Renal cortex interstitium (tissue), 11 donors: ENCODE measurements around the gene CALHM2. TPM values are rescaled to one million over a fixed set of nuclear protein-coding genes. Genes with fewer than 3 reads are reported as not detected.
A peak's percentile ranks its signal among the peaks of the same experiment; 100 is the strongest.
"Not testable (repeated sequence)": the region's sequence is repeated elsewhere in the genome, so short reads cannot be mapped to it uniquely, and the experiment has no call there.

Experiments
- DNase-seq, 11 donors: peaks; one replicate each; pipeline ENCODE4 v3.0.0-alpha.2; 2013; ENCODE audit warnings: low read depth in 9 of 11, low spot score in 4 of 11; ENCODE audit errors: extremely low read depth in 1 of 11
- polyA plus RNA-seq, 3 donors: library from polyadenylated mRNA; unstranded; fragments of 120-200 nt; gene quantifications; one replicate each; pipeline ENCODE4 v1.2.1, GENCODE V29; 2013; ENCODE audit not compliant: insufficient read length in 3 of 3

Gene CALHM2
- polyA plus RNA-seq, 3 donors = 13.2 to 14.4 (median 14.4) TPM

DNA sequence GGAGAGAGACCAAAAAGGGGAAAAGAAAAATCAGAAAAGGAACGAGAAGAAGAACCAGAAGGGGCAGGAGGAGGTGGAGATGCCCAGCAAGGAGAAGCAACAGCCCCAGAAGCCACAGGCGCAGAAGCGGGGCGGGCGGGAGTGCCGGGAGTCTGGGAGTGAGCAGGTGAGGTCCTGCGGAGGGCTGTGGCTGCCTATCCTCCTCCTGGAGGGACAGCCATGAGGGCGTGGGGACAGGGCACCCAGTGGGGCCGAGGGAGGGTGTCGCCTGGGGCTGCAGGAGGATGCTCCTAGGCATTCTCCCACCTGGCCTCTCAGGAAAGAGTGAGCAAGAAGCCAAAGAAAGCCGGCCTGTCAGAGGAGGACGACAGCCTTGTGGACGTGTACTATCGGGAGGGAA lies 11.8 kb downstream of the CALHM2 start:
- DNase-seq = no peak

DNA sequence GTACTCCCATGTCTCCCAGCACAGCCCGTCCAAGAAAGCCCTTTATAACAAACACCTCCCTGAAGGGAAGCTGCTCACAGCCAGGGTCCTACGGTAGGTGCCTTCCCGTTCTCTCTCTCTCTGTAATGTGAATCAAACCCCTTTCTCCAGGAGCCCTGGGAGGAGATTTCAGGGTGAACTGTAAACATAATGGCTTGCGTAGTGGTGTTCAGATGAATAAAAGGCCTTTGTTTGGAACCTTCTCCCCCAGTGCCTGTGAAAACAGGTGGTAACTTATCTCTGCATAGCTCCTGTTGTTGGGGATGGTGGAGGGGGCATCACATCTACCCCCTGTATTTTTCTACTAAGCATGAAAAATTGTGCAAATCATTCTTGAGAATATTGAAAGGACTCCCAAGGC lies 12.4 kb downstream of the CALHM2 start:
- no peak for DNase-seq

DNA sequence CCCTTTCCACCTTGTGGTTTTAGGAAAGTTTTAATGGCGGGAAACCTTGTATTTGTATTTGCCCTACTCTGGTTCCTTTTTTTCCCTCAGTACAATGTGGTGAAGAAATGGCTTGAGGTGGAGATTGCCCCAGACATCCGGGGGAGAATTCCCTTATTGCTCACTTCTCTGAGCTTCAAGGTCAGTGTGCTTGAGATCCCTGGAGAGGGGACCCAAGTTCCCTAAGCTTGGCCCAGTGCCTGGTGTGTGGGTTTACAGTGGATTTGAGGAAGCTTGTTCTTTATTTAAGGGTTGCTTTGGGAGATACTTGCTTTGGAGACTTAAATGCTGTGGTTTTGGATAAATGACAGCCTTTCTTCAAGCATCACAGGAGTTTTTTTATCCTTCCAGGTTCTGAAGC lies 18.3 kb downstream of the CALHM2 start:
- DNase-seq = no peak

DNA sequence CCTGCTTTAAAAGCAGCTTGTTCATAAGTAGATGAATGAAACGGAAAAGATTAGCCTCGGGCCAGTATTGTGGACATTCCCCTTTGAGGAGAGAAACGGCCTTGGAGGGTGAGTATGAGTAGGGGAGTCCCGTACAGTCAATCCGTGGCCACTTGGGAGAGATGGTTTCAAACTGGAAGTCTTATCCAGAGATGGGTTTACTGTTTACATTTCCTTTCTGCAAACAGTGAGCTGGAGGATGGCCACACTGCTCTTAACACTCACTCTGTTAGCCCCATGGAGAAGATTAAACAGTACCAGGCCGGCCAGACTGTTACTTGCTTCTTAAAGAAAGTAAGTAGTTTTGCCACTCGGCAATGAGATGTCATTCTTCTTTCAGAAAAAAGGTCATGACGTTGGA lies 20.3 kb downstream of the CALHM2 start:
- no peak for DNase-seq

DNA sequence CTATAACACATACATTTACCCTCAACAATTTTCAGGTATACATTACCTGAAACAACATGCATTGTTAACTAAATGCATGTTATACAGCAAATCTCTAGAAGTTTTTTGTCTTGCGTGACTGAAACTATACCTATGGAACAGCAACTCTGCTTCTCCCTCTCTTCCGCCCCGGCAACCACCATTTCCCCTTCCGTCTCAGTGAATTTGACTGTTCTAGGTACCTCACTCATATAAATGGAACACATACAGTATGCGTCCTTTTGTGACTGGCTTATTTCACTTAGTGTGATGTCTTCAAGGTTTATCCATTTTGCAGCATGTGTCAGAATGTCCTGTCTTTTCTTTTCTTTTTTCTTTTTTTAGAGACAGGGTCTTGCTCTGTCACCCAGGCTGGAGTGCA lies 22.5 kb downstream of the CALHM2 start:
- no peak for DNase-seq

DNA sequence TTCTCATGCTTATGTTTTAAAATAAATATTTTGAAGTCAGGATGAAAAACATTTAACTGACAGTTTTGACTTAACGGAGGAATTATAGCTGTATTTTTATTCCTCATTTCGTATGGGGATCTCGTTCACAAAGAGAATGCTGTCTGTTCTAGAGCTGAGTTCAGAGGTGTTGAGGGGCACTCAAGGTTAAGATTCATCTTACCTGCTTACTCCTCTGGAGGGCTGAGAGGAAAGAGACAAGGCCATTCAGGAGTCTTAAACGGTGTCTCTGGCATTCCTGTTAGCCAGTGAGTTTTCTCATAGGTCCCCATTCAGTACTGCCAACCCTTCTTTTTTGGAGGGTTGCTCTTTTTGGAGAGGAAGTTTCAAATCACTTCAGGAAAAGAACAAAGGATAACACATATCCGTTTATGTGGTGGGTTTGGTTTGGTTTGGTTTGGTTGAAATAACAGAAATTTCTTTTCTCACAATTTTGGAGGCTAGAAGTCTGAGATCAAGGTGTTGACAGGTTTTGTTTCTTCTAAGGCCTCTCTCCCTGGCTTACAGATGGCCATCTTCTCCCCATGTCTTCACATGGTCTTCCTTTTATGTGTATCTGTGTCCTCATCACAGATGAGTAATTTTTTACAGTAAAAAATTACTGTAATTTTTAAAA lies 23.1 kb downstream of the CALHM2 start:
- no peak for DNase-seq

DNA sequence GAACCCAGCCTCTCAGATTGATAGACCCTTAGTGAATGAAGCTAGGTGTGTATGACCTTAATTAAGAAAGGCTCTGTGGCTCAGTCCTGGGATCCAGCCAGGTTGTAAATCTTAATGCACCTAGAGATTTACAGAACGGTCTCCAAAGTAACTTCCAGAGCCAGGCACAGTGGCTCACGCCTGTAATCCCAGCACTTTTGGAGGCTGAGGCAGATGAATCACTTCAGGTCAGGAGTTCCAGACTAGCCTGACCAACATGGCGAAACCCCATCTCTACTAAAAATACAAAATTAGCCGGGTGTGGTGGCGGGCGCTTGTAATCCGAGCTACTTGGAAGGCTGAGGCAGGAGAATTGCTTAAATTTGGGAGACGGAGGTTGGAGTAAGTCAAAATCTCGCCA lies 24.3 kb downstream of the CALHM2 start:
- DNase-seq = no peak

DNA sequence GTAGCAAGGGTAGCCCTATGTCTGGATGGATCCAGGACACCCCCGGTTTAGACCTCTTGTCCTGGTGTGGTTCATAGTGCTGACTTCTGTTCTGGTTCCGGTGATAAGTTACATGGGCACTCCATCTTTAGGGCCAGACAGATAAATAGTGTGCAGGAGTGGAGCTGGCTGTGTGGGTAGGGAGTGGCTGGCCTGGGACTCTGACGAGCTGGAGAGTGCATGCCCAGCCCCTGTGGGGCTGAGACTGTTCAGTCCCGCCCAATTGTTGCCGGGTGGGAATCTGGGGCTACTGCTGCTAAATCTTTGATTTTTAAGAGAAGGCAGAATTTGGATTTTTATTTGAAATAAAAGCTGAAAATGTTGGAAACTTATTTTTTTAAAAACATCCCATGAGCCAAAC lies 28.4 kb downstream of the CALHM2 start:
- no peak for DNase-seq

DNA sequence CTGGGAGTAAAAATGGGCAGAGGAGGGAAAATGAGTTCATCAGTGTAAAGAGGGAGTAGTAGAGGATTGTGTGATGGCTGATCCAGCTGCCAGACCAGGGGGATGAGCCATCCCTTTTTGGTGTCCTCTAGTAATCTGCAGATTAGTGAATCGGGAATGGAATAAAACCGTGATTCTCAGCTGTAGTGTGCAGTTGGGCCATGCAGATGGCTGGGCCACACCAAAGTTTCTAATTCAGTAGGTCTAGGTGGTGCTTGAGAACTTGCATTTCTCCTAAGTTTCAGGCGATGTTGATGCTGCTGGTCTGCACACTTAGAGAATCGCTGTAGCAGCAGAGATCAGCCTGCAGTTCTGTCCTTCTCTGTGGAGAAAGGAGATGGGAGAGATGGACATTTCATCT lies 33.1 kb downstream of the CALHM2 start:
- DNase-seq = no peak

DNA sequence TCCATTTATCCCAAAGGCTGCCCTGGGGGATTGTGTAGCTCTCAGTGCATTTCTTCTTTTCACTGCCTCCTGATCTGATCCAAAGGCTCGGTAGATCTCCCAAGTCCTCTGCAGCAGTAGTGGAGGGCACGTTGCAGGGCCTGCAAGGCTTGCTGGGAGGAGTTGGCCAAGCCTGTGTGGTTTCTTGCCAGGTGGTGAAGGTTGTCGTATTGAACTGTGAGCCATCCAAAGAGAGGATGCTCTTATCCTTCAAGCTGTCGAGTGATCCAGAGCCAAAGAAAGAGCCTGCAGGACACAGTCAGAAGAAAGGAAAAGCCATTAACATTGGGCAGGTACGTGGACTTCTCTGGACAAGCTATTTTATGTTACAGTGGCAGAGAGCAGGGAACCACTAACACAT lies 34.6 kb downstream of the CALHM2 start:
- DNase-seq = no peak

DNA sequence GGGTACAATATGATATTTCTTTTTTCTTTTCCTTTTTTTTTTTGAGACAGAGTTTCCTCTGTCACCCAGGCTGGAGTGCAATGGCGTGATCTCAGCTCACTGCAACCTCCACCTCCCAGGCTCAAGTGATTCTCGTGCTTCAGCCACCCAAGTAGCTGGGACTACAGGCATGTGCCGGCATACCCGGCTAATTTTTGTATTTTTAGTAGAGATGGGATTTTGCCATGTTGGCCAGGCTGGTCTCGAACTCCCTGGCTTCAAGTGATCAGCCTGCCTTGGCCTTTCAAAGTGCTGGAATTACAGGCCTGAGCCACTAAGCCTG lies 35.1 kb downstream of the CALHM2 start:
- DNase-seq = not testable (repeated sequence)

DNA sequence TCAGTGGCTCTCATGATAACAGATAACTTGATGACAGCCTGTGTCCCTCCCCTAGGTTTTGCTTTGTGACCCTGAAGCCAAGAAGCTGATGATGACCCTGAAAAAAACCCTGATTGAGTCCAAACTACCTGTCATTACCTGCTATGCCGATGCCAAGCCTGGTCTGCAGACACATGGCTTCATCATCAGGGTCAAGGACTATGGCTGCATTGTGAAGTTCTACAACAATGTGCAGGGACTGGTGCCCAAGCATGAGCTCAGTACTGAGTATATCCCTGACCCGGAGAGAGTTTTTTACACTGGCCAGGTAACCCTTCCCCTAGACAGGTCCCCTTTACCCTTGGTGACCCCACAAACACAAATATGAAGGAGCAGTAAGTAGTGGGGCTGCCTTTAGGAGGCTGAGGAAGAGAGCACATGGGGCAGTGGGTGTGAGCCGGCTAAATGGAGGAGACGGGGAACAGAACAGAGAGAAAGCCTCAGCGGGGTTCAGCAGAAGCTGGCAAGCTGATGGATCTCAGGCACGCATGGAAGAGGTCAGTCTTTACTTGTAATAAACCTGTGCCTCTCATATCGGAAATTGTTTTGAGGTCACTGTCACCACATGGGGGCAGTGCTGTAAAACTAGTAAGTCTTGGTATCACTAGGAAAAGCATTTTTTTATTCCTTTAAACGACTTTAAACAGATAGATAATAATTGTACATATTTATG lies 35.6 kb downstream of the CALHM2 start:
- peak in 10 of 11 donors; percentile 18 to 68 (median 46) for DNase-seq

DNA sequence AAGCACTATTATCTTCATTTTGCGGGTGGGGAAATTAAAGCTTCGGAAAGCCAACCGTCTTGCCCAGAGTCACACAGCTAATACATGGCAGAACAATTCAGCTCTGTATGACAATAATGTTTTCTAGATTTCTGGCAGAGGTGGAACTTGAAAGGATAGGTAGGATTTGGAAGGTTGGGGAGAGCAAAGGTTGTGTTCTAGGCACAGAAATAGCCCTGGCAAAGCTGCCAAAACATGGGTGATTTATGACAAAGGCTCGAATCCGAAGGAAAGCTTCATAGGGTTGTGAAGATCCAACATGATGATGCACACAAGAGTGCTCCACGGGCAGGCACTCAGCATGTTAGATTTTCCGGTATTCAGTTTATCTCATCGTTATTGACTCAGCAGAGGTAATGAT lies 36.6 kb downstream of the CALHM2 start:
- no peak for DNase-seq

DNA sequence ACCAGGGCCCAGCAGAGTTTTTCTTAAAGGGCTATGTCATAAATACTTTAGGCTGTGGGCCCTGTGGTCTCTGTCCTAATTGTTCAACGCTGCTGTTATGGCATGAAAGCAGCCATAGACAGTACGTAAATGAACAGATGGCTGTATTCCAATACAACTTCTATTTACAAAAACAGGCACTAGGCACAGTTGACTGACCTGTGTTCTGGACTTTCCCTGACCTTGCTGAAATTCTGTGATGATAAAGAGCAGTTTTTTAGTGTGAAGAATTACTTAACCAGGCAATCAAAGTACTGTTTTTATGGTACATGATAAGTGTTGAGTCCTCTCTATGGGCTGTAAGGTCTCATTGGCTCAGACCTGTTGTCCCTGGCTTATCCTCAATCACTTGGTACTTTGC lies 38.6 kb downstream of the CALHM2 start:
- DNase-seq = no peak

DNA sequence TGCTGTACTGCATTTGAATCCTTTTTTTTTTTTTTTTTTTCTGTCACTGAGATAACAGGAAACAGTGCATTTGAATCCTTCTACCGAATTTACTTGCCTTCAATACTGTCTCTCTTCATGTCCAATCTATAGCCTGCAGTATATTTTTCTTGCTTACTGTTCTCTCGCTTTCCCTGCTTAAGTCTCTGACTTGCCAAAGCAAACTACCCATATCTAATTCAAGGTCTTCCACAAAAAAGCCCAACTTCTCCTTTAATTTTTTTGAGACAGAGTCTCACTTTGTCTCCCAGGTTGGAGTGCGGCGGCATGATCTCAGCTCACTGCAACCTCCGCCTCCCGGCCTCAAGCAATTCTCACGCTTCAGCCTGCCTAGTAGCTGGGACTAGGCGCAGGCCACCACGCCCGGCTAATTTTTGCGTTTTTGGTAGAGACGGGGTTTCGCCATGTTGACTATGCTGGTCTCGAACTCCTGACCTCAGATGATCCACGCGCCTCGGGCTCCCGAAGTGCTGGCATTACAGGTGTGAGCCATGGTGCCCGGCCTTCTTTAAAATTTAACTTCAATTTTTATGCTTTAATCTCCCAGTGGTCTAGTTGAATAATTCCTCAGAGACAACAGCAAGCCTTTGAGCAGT lies 54.9 kb downstream of the CALHM2 start:
- no peak for DNase-seq

DNA sequence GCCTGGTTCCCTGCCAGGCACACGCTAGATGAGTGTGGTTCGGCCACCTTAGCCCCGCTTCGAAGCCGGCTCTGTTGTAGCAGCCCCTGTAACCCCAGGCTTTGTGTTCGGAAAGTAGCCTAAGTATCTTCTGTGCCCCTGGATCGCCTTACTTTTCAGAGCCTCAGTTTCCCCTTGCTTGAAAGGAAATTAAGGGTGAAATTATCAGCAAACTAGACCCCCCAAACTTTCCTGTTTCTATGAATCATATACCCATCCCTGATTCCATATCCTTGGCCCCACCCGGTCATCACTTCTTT lies 55.4 kb downstream of the CALHM2 start:
- DNase-seq = no peak

Other genes starting within 250 kb of the CALHM2 start
- under 1 TPM; 0.14 to 0.19 (median 0.17) TPM for gene RPEL1, start 206.5 kb downstream of the CALHM2 start, polyA plus RNA-seq
- 1 to 10 TPM in 1 of 3 donors, under 1 TPM in 2; 0.54 to 1.1 (median 0.64) TPM for gene INA, start 175.2 kb downstream of the CALHM2 start, polyA plus RNA-seq
- 10 to 100 TPM; 12.9 to 15.7 (median 13.9) TPM for gene PCGF6, start 101.2 kb downstream of the CALHM2 start, polyA plus RNA-seq
- gene TAF5, start 84.4 kb downstream of the CALHM2 start, polyA plus RNA-seq = 1 to 10 TPM; 7.4 to 8.9 (median 8.2) TPM
- gene ATP5MK, start 55.9 kb downstream of the CALHM2 start, polyA plus RNA-seq = 100 to 1,000 TPM; 192 to 270 (median 233) TPM
- 10 to 100 TPM; 35.7 to 38.6 (median 36.7) TPM for gene PDCD11, start 55.7 kb downstream of the CALHM2 start, polyA plus RNA-seq
- gene CALHM1, start 6.5 kb upstream of the CALHM2 start, polyA plus RNA-seq = under 1 TPM; 0.06 to 0.08 (median 0.08) TPM
- not detected for gene CALHM3, start 26.9 kb upstream of the CALHM2 start, polyA plus RNA-seq
- 1 to 10 TPM in 2 of 3 donors, under 1 TPM in 1; 0.90 to 2.4 (median 1.8) TPM for gene NEURL1, start 41.3 kb upstream of the CALHM2 start, polyA plus RNA-seq